PC-3 (cell line): ENCODE data around the gene CCL22.

ENCODE experiments used
- CTCF ChIP-seq: fragments of 300-600 bp; sonication (generic); conservative IDR thresholded peaks from 2 replicates; pipeline ENCODE4 v1.5.1; 2017; ENCODE audit warnings: antibody characterized with exemption, low read depth, mild to moderate bottlenecking, low read length
- EZH2 ChIP-seq: fragments of 300-600 bp; sonication (generic); IDR thresholded peaks from one replicate; pipeline ENCODE4 v1.6.1; 2017; ENCODE audit warnings: antibody characterized with exemption, mild to moderate bottlenecking, low read length; ENCODE audit not compliant: unreplicated experiment
- EZH2phosphoT487 ChIP-seq: fragments of 300-600 bp; sonication (generic); IDR thresholded peaks from 2 replicates; pipeline ENCODE4 v1.6.1; 2018; ENCODE audit warnings: mild to moderate bottlenecking, antibody characterized with exemption, low read length, borderline replicate concordance

GRCh38 chr16:57347858-57348257 is 10.7 kb upstream of the CCL22 start:
- TF ChIP-seq CTCF (no peak), EZH2 (no peak), EZH2phosphoT487 (no peak)
